ENCODE data around the gene MAPK1.
"Not testable (repeated sequence)": the region's sequence is repeated elsewhere in the genome, so short reads cannot be mapped to it uniquely, and the experiment has no call there.

The MAPK1 gene

GRCh38 chr22:21881841-21882753 is 14.7 kb upstream of the MAPK1 start:
- DNase-seq, result no peak

DNA sequence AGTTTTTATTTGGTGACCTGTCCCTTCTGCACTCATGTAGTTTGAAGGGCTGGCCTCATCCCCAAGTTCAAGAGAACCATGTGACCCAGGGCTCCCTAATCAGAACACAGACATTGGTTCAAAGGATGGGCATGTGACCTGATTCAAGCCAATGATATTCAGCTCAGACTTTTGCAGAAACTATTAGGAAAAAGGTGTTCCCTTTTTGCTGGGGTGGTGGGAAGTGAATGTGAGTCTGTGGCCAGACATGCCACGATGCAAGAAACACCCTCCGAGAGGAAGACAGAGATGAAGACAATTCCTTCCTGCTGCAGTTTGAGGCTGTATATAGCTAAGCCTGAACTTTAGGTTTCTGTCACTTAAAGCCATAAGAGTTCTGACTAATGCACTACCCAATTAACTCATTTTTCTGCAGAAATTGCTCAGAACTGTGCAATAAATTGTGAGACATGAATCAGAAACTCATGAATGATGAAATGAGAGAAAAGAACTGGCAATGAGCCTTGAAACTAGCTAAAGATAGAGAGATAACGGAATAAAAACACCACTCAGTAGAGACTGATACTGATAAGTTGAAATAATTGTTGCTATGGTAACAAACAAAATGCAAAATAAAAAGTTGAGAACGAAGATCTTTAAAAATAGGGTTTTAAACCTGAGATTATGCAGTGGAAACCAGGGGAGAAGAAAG is 9.2 kb upstream of the MAPK1 start:
- DNase-seq, result no peak

- DNase-seq, result not testable (repeated sequence)
Observed at GRCh38 chr22:21874953-21875352, 7.5 kb upstream of the MAPK1 start.

GRCh38 chr22:21873619-21874018 is 6.2 kb upstream of the MAPK1 start:
- DNase-seq, result no peak

GRCh38 chr22:21872741-21873140 is 5.3 kb upstream of the MAPK1 start:
- not testable (repeated sequence) for DNase-seq

- DNase-seq, result no peak
Observed at GRCh38 chr22:21868651-21869050, 1.2 kb upstream of the MAPK1 start.

- DNase-seq, result no peak
Observed at GRCh38 chr22:21866833-21867527, 465 bp downstream of the MAPK1 start.

- no peak for DNase-seq
Observed at GRCh38 chr22:21865041-21865440, 2.4 kb downstream of the MAPK1 start.

GRCh38 chr22:21862386-21863245 is 4.8 kb downstream of the MAPK1 start:
- DNase-seq, result no peak

- no peak for DNase-seq
Observed at GRCh38 chr22:21861851-21862250, 5.6 kb downstream of the MAPK1 start.

- no peak for DNase-seq
Observed at GRCh38 chr22:21861264-21861848, 6.1 kb downstream of the MAPK1 start.

GRCh38 chr22:21860491-21861039 is 6.9 kb downstream of the MAPK1 start:
- DNase-seq, result no peak

- DNase-seq, result no peak
Observed at GRCh38 chr22:21858025-21858764, 9.2 kb downstream of the MAPK1 start.

DNA sequence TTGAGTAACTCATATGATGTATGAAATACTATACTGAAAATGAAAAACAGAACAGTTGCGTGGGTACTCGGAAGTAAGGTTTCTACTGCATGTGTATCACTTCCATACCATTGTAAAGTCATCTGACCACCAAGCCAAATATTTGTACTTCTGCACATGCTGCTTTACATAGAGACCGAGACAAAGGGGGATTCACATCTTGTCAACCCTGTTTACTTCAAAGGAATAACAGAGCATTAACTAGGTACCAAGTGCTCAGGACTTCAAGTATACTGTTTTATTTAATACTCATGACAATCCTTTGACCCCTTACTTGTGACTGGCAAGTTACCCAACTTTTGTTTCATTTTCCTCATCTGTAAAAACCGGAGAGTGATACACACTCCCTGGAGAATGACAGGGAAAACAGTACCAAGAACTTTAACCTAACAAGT is 9.9 kb downstream of the MAPK1 start:
- no peak for DNase-seq

DNA sequence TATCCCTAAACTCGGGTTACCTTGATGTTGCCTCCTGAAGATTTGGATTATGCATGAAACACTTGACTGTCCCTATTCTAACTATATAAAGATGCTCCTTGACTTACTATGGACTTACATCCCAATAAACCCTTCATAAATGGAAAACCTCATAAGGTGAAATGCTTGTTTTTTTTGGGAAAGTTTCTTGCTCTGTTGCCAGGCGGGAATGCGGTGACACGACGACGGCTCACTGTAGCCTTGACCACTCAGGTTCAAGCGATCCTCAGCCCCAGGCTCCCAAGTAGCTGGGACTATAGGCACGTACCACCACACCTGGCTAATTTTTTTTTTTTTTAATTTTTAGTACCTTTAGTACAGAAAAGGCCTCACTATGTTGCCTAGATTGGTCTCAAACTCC is 10.6 kb downstream of the MAPK1 start:
- DNase-seq, result no peak

GRCh38 chr22:21856197-21856596 is 11.2 kb downstream of the MAPK1 start:
- DNase-seq, result no peak

GRCh38 chr22:21855676-21856075 is 11.8 kb downstream of the MAPK1 start:
- no peak for DNase-seq

- no peak for DNase-seq
Observed at GRCh38 chr22:21850660-21851059, 16.8 kb downstream of the MAPK1 start.

DNA sequence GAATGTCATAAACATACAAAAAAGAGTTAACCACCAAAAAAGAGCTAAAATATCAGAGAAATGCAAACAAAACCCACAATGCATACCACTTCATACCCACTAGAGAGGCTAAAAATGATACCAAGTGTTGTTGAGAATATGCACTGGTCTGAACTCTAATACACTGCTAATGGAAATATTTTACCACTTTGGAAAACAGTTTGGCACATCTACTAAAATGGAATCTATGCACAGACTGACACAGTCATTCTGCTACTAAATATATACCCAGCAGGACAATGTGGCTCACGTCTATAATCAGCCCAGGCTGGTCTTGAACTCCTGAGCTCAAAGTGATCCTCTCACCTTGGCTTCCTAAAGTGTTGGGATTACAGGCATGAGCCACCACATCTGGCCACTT is 18.0 kb downstream of the MAPK1 start:
- DNase-seq, result no peak

GRCh38 chr22:21848057-21848456 is 19.4 kb downstream of the MAPK1 start:
- DNase-seq, result not testable (repeated sequence)

Data from NCI-H2171 treated with DMSO at 0.1 percent for 48 hours (cell line).